HG03064 (cell line): Measurements from ENCODE around the gene AGXT.

Source experiments
- ATAC-seq: cut with Tn5 transposase; IDR thresholded peaks from one replicate; pipeline ENCODE4 v1.9.1; 2021; ENCODE audit warnings: low read depth; ENCODE audit not compliant: unreplicated experiment

AGXT gene

DNA sequence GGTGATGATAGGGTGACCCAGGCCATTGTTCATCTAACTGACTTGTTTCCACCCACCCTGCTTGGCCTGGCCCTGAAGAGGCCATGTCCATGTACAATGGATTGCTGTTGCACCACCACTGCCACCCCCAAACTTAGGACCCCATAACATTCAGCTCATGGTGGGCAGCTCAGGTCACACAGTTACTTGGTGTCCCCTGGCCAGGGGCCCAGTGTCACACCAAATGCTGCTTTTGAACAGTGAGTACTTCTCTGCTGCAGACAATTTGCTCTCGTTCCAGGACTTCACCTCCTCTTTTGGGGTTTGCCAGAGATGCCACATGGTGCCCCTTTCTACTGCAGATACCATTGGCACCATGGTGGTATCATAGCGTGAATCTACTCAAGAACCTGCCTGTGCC lies 15.6 kb downstream of the AGXT start:
- ATAC-seq, result no peak

- no peak for ATAC-seq
Measured at GRCh38 chr2:240884745-240885144, 16.1 kb downstream of the AGXT start.

DNA sequence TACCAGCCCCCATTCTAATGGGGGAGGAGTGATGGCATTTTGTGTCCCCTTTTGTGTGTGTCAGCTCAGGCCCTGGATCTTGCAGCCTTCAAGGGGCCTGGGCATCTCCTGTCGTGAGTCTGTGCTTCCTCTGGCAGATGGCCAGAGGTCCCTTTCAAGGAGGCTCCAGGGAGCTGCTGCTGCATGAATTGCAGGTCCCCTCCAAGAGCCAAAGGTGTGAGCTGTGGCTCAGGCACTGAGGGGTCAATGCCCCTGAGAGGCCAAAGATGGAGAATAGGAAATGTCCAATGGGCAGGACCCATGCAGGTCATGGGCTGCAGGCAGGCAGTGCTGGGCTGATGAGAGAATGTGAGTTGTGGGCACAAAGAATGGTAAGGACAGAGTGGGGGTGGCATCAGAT lies 16.9 kb downstream of the AGXT start:
- no peak for ATAC-seq

DNA sequence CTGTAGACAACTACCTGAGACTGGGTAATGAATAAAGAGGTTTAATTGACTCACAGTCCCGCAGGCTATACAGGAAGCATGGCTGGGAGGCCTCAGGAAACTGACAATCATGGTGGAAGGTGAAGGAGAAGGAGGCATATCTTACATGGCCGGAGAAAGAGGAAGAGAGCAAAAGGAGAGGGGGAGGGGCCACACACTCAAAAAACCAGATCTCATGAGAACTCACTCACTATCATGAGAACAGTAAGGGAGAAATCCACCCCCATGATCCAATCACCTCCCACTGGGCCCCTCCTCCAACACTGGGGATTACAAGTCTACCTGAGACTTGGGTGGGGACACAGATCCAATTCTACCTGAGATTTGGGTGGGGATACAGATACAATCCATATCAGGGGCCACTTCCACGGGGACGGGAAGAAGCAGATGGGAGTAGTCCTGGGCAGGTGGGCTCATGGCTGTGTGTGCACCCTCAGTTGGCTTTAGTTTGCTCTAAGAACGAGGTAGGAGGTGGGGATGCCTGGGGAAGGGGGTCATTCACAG lies 17.5 kb downstream of the AGXT start:
- ATAC-seq, result no peak

GRCh38 chr2:240886678-240887609 lies 18.3 kb downstream of the AGXT start:
- no peak for ATAC-seq

DNA sequence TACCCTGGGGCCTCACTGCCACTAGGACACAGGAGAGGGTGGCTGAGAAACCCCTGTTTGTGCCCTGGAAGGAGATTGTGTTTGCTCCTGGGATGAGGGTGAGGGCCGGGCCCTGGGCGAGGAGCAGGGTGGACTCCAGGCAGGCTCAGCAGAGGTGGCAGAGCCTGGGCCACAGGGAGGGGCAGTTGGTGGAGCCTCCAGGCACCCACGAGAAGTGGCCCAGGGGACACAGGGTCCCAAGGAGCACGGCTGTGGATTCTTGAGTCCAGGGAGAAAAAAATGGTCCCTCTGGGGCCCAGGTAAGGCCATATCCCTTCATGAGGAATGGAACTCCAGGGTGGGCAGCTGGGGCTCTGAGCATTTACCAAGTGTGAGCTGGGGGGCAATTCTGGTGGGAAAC lies 19.0 kb downstream of the AGXT start:
- no peak for ATAC-seq

- ATAC-seq, result no peak
Measured at GRCh38 chr2:240888130-240888889, 19.7 kb downstream of the AGXT start.

- ATAC-seq, result no peak
Measured at GRCh38 chr2:240888890-240889573, 20.4 kb downstream of the AGXT start.

GRCh38 chr2:240889601-240890560 lies 21.3 kb downstream of the AGXT start:
- ATAC-seq, result no peak

DNA sequence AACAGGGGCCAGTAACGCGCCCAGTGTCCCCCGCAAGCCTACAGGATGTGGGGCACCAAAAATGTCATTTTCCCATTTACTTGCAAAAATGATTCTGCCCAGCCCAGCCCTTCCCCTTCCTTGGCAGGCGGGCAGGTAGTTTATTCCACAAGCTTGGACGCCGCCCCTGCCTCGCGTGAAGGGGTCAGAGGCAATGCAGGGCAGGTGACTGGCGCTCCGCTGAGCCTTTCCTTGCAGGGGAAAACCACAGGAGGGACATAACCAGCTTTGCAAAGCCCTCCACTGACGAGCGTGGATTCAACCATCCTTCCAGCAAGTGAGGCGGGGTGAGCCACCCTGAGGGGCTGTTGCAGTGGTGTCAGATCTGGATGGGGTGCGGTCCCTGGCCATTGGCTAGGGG lies 22.1 kb downstream of the AGXT start:
- ATAC-seq, result no peak

DNA sequence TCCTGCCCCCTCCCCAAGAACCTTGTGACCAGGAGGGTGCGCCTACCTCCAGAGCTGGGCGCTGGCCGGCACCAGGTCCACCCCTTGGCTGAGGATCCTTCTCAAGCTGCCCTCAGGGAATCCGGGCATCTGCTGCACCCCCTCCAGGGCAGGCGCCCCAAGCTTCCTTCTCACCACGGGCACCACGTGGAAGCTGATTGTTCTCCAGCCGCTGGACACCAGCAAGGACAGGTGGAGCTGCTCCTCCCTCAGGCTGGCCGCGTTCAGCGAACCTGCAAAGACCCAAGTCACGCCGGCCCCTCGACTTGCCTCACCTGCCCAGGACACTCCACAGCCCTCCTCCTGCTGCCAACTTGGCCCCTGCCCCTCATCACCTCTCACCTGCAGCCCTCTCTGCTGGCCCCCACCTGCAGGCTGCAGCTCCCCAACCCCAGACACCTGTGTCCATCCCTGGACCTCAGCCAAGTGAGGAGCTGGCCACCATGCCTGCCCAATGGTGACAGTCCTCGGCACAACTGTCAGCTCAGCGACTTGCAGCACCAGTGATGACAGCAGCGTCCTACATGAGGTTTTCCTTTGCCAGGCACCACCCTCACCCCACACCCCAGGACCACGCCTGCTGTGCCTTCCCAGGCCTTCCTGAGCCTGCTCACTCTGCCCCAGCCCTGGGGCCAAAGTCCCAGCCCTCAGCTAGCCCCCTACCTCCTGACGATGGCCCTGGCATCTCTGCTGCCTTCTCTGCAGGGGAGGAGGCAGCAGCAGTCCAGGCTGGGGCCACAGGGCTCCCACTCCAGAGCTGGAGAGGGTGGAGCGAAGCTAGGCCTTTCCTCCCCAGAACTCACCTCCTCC lies 23.1 kb downstream of the AGXT start:
- ATAC-seq, result no peak

GRCh38 chr2:240892356-240892755 lies 23.7 kb downstream of the AGXT start:
- no peak for ATAC-seq

DNA sequence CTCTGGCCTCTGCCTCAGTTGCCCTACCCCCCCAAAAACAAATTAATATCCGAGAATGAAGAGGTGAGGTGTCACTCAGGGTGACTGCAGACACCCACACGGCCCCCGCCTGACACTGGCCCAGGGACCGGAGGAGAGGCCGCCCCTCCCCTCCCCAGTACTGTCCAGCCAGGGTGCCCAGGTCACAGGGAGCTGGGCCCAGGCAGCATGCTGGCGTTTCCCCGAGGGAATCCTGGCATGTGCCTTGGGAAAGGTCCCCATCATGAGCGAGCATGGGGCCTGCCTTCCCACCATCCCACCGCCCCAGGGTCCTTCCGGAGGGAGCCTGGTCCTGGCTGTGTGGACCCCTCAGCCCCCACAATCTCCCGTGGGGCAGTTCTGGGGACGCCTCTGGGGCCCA lies 24.3 kb downstream of the AGXT start:
- no peak for ATAC-seq

DNA sequence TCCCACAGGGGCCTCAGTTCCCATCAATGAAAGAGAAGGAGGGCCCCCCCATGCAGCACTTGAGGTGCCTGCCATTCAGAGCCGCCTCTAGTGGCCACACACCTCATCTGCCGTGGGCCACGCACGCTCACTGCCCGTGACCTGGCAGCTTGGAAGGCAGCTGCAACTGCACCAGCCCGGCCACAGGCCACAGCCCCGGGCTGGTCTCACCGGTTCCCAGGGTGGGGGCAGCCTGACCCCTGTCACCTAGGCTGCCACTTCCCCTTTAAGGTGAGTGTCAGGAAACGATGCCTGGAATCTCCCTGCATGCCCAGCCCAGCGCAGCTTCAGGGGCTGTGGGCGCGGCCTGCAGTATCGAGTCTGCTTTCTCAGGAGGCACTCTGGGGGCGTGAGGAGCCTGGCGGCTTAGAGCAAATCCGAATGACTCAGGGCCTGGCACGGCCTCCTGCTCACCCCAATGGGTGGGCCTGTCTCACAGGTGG lies 24.8 kb downstream of the AGXT start:
- ATAC-seq, result no peak

GRCh38 chr2:240894006-240894405 lies 25.4 kb downstream of the AGXT start:
- ATAC-seq, result no peak

DNA sequence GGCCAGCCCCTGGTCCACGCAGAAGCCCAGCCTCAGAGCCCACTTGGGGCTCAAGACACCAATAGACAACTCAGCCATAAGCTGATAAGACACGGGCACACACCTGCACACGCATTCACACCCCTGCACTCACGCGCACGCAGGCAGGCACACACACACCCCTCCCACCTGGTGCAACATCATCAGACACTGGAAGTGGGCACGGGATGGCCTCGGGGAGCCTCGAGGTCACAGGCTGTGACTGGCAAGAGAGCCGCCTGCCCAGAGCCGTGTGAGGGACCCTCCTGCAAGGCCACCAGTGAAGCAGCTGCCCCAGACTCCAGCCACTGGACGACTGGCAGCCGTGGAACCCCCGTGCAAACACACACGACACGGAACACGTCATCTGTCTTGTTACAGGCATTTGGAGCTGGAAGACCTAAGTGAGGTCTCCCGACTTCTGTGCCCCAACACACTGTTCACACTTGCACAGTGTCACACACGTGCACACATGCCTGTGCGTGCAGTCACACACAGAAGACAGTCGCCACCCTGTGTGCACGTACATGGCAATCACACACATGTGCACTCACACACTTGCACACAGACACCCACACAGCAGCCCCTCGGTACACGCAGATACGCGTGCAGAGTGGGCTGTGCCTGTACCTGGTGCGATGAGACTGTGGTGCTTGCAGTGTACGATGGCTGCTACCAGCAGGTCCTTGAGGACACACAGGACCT lies 26.4 kb downstream of the AGXT start:
- no peak for ATAC-seq

GRCh38 chr2:240895656-240896388 lies 27.2 kb downstream of the AGXT start, which contains the start of gene MAB21L4:
Gene MAB21L4, minus strand, starts transcription at chr2:240896156. Its CDS starts 159 bp downstream, at chr2:240895997.
- ATAC-seq, result no peak
